PC-3 (cell line): ENCODE data around the gene R3HDM2.

ENCODE experiments used
- EZH2 ChIP-seq: fragments of 300-600 bp; sonication (generic); IDR thresholded peaks from one replicate; pipeline ENCODE4 v1.6.1; 2017; ENCODE audit warnings: antibody characterized with exemption, mild to moderate bottlenecking, low read length; ENCODE audit not compliant: unreplicated experiment
- EZH2phosphoT487 ChIP-seq: fragments of 300-600 bp; sonication (generic); IDR thresholded peaks from 2 replicates; pipeline ENCODE4 v1.6.1; 2018; ENCODE audit warnings: mild to moderate bottlenecking, antibody characterized with exemption, low read length, borderline replicate concordance
- TF ChIP-seq, protein P1 (sequence below): fragments of 300-600 bp; sonication (generic); conservative IDR thresholded peaks from 2 replicates; pipeline ENCODE4 v1.5.1; 2017; ENCODE audit warnings: antibody characterized with exemption, low read depth, mild to moderate bottlenecking, low read length

DNA sequence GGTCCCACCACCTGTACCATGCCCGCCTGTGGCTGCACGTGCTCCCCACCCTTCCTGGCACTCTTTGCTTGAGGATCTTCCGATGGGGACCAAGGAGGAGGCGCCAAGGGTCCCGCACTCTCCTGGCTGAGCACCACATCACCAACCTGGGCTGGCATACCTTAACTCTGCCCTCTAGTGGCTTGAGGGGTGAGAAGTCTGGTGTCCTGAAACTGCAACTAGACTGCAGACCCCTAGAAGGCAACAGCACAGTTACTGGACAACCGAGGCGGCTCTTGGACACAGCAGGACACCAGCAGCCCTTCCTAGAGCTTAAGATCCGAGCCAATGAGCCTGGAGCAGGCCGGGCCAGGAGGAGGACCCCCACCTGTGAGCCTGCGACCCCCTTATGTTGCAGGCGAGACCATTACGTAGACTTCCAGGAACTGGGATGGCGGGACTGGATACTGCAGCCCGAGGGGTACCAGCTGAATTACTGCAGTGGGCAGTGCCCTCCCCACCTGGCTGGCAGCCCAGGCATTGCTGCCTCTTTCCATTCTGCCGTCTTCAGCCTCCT, 25.4 kb upstream of the R3HDM2 start:
- TF ChIP-seq, protein P1, sequence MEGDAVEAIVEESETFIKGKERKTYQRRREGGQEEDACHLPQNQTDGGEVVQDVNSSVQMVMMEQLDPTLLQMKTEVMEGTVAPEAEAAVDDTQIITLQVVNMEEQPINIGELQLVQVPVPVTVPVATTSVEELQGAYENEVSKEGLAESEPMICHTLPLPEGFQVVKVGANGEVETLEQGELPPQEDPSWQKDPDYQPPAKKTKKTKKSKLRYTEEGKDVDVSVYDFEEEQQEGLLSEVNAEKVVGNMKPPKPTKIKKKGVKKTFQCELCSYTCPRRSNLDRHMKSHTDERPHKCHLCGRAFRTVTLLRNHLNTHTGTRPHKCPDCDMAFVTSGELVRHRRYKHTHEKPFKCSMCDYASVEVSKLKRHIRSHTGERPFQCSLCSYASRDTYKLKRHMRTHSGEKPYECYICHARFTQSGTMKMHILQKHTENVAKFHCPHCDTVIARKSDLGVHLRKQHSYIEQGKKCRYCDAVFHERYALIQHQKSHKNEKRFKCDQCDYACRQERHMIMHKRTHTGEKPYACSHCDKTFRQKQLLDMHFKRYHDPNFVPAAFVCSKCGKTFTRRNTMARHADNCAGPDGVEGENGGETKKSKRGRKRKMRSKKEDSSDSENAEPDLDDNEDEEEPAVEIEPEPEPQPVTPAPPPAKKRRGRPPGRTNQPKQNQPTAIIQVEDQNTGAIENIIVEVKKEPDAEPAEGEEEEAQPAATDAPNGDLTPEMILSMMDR = peak; percentile 87
- TF ChIP-seq EZH2 (no peak), EZH2phosphoT487 (no peak)
